SK-N-SH (cell line): Measurements from ENCODE around the gene PRKRIP1. TPM values are rescaled to one million over a fixed set of nuclear protein-coding genes. Genes with fewer than 3 reads are reported as not detected.

Source experiments
- CTCF ChIA-PET: fragments of 300-600, 350-600 bp; formaldehyde crosslinking; extraction: SDS; loops from one replicate; lab custom pipeline; 2021; lab: Yijun Ruan, JAX
- POLR2A ChIA-PET: fragments of 350-600 bp; sonication (Branson Sonifier 250); formaldehyde crosslinking; extraction: SDS; loops from one replicate; lab custom pipeline; 2020; ENCODE audit warnings: antibody characterized with exemption, inconsistent platforms; lab: Yijun Ruan, JAX
- DNase-seq: peaks from one replicate; pipeline ENCODE4 v3.0.0; 2012
- H2AFZ ChIP-seq: fragments of 200-600 bp; sonication (generic); 2 replicates; pipeline ENCODE4 v1.8.1; 2016; ENCODE audit warnings: antibody characterized with exemption, mild to moderate bottlenecking, low read depth
- H3F3A ChIP-seq: fragments of 200-600 bp; sonication (generic); replicated peaks from 2 replicates; pipeline ENCODE3; 2016; ENCODE audit warnings: antibody characterized with exemption, mild to moderate bottlenecking; ENCODE audit not compliant: insufficient read depth
- H3K27ac ChIP-seq, 2 experiments: fragments of 200-500 bp in 1 of 2; fragments of 200-600 bp in 1 of 2; sonication (Bioruptor generic) in 1 of 2; sonication (generic), shearing (Covaris generic) in 1 of 2; 2 replicates each; pipeline versions ENCODE4 v1.5.1 to v1.6.1; 2014 to 2016; ENCODE audit warnings: low read depth in 2 of 2, inconsistent platforms in 1 of 2, low read length in 1 of 2, mild to moderate bottlenecking in 1 of 2, mixed read lengths in 1 of 2
- H3K27me3 ChIP-seq: fragments of 200-600 bp; sonication (generic), shearing (Covaris generic); 2 replicates; pipeline ENCODE4 v1.6.1; 2016; ENCODE audit warnings: mixed run types; ENCODE audit not compliant: insufficient read depth
- H3K36me3 ChIP-seq, 2 experiments: fragments of 200-500 bp in 1 of 2; fragments of 200-600 bp in 1 of 2; sonication (Bioruptor generic) in 1 of 2; sonication (generic) in 1 of 2; replicated peaks in 1 of 2; 2 replicates each; pipeline versions ENCODE3 to v1.5.1; 2014 to 2016; ENCODE audit warnings: low read length in 1 of 2, mild to moderate bottlenecking in 1 of 2; ENCODE audit not compliant: insufficient read depth in 2 of 2, control insufficient read depth in 1 of 2
- H3K4me1 ChIP-seq, 2 experiments: fragments of 200-500 bp in 1 of 2; fragments of 200-600 bp in 1 of 2; sonication (Bioruptor generic) in 1 of 2; sonication (generic), shearing (Covaris generic) in 1 of 2; 2 replicates each; pipeline versions ENCODE4 v1.5.1 to v1.6.1; 2014 to 2016; ENCODE audit warnings: low read depth in 1 of 2, low read length in 1 of 2, mixed run types in 1 of 2; ENCODE audit not compliant: insufficient read depth in 2 of 2, control insufficient read depth in 1 of 2
- H3K4me2 ChIP-seq: fragments of 200-600 bp; sonication (generic), shearing (Covaris generic); 2 replicates; pipeline ENCODE4 v1.6.1; 2017; ENCODE audit warnings: mixed run types
- H3K4me3 ChIP-seq, 2 experiments: fragments of 200-500 bp in 1 of 2; fragments of 200-600 bp in 1 of 2; sonication (Bioruptor generic) in 1 of 2; sonication (generic), shearing (Covaris generic) in 1 of 2; 2 replicates each; pipeline versions ENCODE4 v1.5.1 to v1.8.1; 2014 to 2016; ENCODE audit warnings: low read depth in 2 of 2, inconsistent platforms in 1 of 2, low read length in 1 of 2, mild to moderate bottlenecking in 1 of 2, mixed read lengths in 1 of 2, moderate library complexity in 1 of 2
- H3K79me2 ChIP-seq: fragments of 200-600 bp; sonication (generic); 2 replicates; pipeline ENCODE4 v1.8.1; 2017; ENCODE audit warnings: mild to moderate bottlenecking; ENCODE audit not compliant: insufficient read depth
- H3K9ac ChIP-seq: fragments of 200-600 bp; sonication (generic); 2 replicates; pipeline ENCODE4 v1.6.1; 2017; ENCODE audit warnings: mixed run types
- H3K9me2 ChIP-seq: fragments of 200-600 bp; sonication (generic); 2 replicates; pipeline ENCODE4 v1.6.1; 2017; ENCODE audit warnings: mixed run types
- H3K9me3 ChIP-seq: fragments of 200-600 bp; sonication (generic); 2 replicates; pipeline ENCODE4 v1.6.1; 2017; ENCODE audit warnings: mixed run types, mild to moderate bottlenecking, moderate library complexity
- H4K20me1 ChIP-seq: fragments of 200-600 bp; sonication (generic); 2 replicates; pipeline ENCODE4 v1.6.1; 2017; ENCODE audit warnings: mild to moderate bottlenecking, mixed run types; ENCODE audit not compliant: insufficient read depth
- CTCF ChIP-seq: fragments of 200-600 bp; sonication (generic); IDR thresholded peaks from 2 replicates; pipeline ENCODE4 v1.6.1; 2017; ENCODE audit warnings: antibody characterized with exemption, mild to moderate bottlenecking, moderate library complexity
- ELF1 ChIP-seq: IDR thresholded peaks from 2 replicates; pipeline ENCODE4 v1.4.0; 2012
- EP300 ChIP-seq, 2 experiments: IDR thresholded peaks; 2 replicates each; pipeline versions ENCODE4 v1.4.0 to v1.6.1; 2012; ENCODE audit warnings: borderline replicate concordance in 1 of 2, low read depth in 1 of 2, low read length in 1 of 2
- EZH2phosphoT487 ChIP-seq: fragments of 200-600 bp; sonication (generic); IDR thresholded peaks from 2 replicates; pipeline ENCODE4 v1.6.1; 2017; ENCODE audit warnings: low read depth, mixed run types, mild to moderate bottlenecking, antibody characterized with exemption, moderate library complexity, borderline replicate concordance
- FOSL2 ChIP-seq: IDR thresholded peaks from 2 replicates; pipeline ENCODE4 v1.4.0; 2012; ENCODE audit warnings: low read depth, mild to moderate bottlenecking, moderate library complexity, borderline replicate concordance
- GABPA ChIP-seq: IDR thresholded peaks from 2 replicates; pipeline ENCODE4 v1.4.0; 2012; ENCODE audit warnings: low read depth, mild to moderate bottlenecking
- IRF3 ChIP-seq: fragments of 150-350 bp; IDR thresholded peaks from 2 replicates; pipeline ENCODE4 v1.6.1; 2016; ENCODE audit warnings: mild to moderate bottlenecking, low read depth, low read length
- MEF2A ChIP-seq: IDR thresholded peaks from 2 replicates; pipeline ENCODE4 v1.4.0; 2012; ENCODE audit warnings: low read depth, borderline replicate concordance
- MXI1 ChIP-seq: IDR thresholded peaks from 2 replicates; pipeline ENCODE4 v1.6.1; 2012; ENCODE audit warnings: mild to moderate bottlenecking, low read depth, low read length, improper control_type of control experiment
- RFX5 ChIP-seq: IDR thresholded peaks from 2 replicates; pipeline ENCODE4 v1.6.1; 2012; ENCODE audit warnings: mild to moderate bottlenecking, improper control_type of control experiment, low read length
- RXRA ChIP-seq: IDR thresholded peaks from 2 replicates; pipeline ENCODE4 v1.4.0; 2012; ENCODE audit warnings: low read depth, mild to moderate bottlenecking, borderline replicate concordance
- SIN3A ChIP-seq: IDR thresholded peaks from 2 replicates; pipeline ENCODE4 v1.6.1; 2012; ENCODE audit warnings: low read depth, mild to moderate bottlenecking, low read length, moderate library complexity, borderline replicate concordance
- TAF1 ChIP-seq: IDR thresholded peaks from 2 replicates; pipeline ENCODE4 v1.6.1; 2012; ENCODE audit warnings: low read depth, mild to moderate bottlenecking, low read length, moderate library complexity, borderline replicate concordance
- TCF12 ChIP-seq: IDR thresholded peaks from 2 replicates; pipeline ENCODE4 v1.4.0; 2012
- USF1 ChIP-seq: IDR thresholded peaks from 2 replicates; pipeline ENCODE4 v1.4.0; 2012; ENCODE audit warnings: low read depth, borderline replicate concordance
- ZBTB33 ChIP-seq: IDR thresholded peaks from 2 replicates; pipeline ENCODE4 v1.4.0; 2012; ENCODE audit warnings: low read depth, borderline replicate concordance
- WGBS: methylation state at CpG from one replicate; pipeline ENCODE4 v1.1.6; 2017; ENCODE audit warnings: low lambda C conversion rate; 5-methylcytosine and 5-hydroxymethylcytosine counted together
- polyA plus RNA-seq, 3 experiments: library from polyadenylated mRNA; depleted of rRNA; stranded (reverse); fragments of >200 nt; gene quantifications; 2 replicates each; pipeline ENCODE4 v1.2.3, GENCODE V29; 2012
- TF ChIP-seq, protein P1 (sequence below): IDR thresholded peaks from 2 replicates; pipeline ENCODE4 v1.4.0; 2012; ENCODE audit warnings: low read depth
- TF ChIP-seq, protein P2 (sequence below): fragments of 150-350 bp; IDR thresholded peaks from 2 replicates; pipeline ENCODE4 v1.6.1; 2017; ENCODE audit warnings: antibody characterized with exemption, low read length, low read depth, borderline replicate concordance

The PRKRIP1 gene
- polyA plus RNA-seq, 1 of the 3 experiments (the other 2 are of a cell fraction), result 41.2 TPM

DNA sequence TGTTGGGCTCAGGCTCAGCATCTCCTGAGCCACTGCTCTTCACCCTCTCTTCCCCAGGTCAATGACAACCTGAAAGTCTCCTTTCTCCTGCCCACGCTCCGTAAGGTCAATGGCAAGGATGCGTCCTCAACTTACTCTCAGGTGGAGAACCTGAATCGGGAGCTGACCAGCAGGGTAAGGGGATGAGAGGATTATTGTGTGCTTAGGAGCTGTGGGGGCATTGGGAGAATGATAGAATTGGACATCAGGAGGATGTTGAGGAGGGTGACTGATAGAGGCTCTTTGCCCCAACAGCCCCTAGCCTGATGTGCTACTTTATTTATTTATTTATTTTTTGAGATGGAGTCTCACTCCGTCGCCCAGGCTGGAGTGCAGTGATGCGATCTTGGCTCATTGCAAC lies 69.9 kb downstream of the PRKRIP1 start:
- CTCF ChIA-PET, result interaction anchor here (0.8 to 3.6 kb wide), 9 partner anchors 10 to 187 kb away, joined by 3 to 19 read pairs (median 5); no protein-coding TSS in a partner anchor
- Histone ChIP-seq H3K4me1 (peaks cover 5 to 11% of the 10 kb centered on the region in 2 experiments; a peak in 2 of 4 replicates), H3K9me2 (no peaks in the 10 kb centered on the region), H2AFZ (no peak overlapping the region), H3K9me3 (no peaks in the 10 kb centered on the region), H3K27me3 (no peaks in the 10 kb centered on the region), H3K4me2 (peak overlapping the region; percentile 89), H3K79me2 (peaks cover 49% of the 10 kb centered on the region), H3K9ac (peak overlapping the region; percentile 90; the same call in 1 of the 2 replicates), H3F3A (peaks cover 5% of the 10 kb centered on the region), H3K36me3 (peaks cover 23 to 31% of the 10 kb centered on the region in 2 experiments), H3K4me3 (peak overlapping the region; percentile 86 to 99), H4K20me1 (peaks cover 4% of the 10 kb centered on the region; the same call in 1 of the 2 replicates), H3K27ac (no peak overlapping the region)
- POLR2A ChIA-PET, result interaction anchor here (1.2 to 2.6 kb wide), 4 partner anchors 11 to 181 kb away, joined by 3 to 12 read pairs (median 4); no protein-coding TSS in a partner anchor
- no peak for DNase-seq
- WGBS, result 95% methylated on average over 7 of the region's 7 CpGs
- TF ChIP-seq MXI1 (no peak), EZH2phosphoT487 (no peak), RFX5 (no peak), USF1 (no peak), FOSL2 (no peak), RXRA (no peak), ELF1 (no peak), ZBTB33 (no peak), GABPA (no peak), EP300 (IDR thresholded peaks at IDR 0.05; ENCODE audit: borderline replicate concordance in 1 of 2, low read depth in 1 of 2, low read length in 1 of 2) (no peak), TCF12 (no peak), IRF3 (no peak), CTCF (no peak), SIN3A (no peak), MEF2A (no peak), TAF1 (no peak)
- TF ChIP-seq, protein P1, sequence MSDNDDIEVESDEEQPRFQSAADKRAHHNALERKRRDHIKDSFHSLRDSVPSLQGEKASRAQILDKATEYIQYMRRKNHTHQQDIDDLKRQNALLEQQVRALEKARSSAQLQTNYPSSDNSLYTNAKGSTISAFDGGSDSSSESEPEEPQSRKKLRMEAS, result no peak
- TF ChIP-seq, protein P2, sequence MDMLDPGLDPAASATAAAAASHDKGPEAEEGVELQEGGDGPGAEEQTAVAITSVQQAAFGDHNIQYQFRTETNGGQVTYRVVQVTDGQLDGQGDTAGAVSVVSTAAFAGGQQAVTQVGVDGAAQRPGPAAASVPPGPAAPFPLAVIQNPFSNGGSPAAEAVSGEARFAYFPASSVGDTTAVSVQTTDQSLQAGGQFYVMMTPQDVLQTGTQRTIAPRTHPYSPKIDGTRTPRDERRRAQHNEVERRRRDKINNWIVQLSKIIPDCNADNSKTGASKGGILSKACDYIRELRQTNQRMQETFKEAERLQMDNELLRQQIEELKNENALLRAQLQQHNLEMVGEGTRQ, result no peak
